ENCODE measurements around the gene PDE3A.

- no peak for TF ChIP-seq CTCF (conservative IDR thresholded peaks at IDR 0.05; ENCODE audit: low read length)
- TF ChIP-seq EZH2phosphoT487 (IDR thresholded peaks at IDR 0.05; ENCODE audit: borderline replicate concordance): no peak
Observed at GRCh38 chr12:20395791-20396550, 27.6 kb downstream of the PDE3A start.

Data from Loucy (cell line).